Amygdala (tissue), 56 donors: ENCODE results near the gene CALML6.

Source experiments
- DNase-seq, 56 donors: peaks; one replicate each; lab custom pipeline; 2025; lab: John Stamatoyannopoulos, UW

CALML6 gene

DNA sequence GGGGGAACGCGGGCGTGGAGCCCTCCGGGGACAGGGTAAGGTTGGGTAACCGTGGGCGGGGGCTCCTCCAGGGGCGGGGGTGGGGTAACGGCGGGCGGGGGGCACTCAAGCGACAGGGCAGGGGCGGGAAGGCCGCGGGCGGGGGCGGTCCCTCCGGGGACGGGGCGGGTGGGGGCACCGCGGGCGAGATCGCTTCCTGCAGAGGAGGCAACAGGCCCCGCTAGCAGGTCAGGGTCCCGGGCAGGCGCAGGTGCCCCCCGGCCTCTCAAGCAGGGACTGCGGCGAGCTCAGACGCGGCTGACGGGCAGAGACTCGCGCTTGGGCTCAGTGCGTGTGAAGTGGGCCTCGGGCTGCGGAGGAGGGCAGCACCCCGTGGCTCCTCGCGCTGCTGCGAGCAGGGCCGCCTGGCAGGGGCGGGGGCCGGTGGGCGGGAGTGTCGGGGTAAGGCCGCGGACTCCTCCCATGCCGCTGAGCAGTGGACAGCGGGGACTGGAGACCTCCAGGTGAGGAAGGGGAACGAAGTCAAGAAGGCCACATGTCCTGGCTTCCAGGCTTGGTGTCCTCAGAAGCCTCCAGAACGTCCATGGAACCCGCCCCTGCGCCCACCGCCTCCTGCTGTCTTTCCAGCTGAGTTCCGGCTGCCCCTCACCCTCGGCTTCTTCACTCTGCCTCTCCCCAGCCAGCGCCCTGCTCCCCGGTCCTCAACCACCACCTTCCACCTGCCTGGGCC, 23.5 kb upstream of the CALML6 start:
- peak in 32 of 56 donors; percentile 42 to 90 (median 75) for DNase-seq

DNA sequence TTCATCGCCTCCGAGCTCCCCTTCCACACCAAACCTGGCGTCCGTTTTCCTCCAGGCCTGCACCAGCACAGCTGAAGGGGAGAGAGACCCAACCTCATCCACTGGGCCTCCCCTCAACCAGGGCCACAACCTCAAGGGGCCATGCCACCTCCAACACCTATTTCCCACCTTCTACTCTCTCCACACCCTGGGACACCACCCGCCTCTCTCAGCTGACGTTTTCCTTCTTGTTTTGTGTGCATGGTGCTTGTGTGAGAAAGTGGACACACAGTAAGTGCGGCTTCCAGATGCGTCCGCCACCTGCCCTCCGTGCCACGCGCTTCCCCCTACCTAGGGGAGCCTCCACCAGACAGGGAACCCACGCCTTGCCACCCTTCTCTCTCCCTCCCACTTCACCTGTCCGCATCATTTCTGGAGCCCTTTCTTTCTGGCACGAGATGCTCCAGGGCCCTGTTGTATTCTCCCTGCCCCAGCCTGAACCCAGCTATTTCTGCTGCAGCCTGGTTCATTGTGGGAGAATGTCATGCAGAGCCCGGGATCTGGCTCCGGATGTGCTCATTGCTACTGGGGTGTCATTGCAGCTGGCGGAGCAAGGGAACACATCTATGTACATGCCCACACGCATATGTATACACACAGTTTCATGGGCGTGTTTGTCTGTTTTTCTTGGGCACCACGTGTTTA, 22.8 kb upstream of the CALML6 start:
- no peak for DNase-seq

DNA sequence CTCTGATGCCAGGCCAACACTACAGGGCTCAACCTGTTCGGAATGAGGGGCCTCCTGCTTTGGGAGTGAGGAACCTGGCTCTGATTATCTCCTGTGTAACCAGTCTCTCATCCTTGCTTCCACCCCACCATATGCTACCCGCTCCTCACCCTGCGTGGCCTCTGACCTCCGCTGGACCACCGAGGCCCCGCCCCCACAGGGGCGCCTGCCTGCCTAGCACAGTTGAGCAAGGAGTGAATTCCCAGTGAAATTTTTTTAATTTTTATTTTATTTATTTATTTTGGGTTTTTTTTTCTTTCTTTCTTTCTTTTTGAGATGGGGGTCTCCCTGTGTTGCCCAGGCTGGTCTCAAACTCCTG, 22.3 kb upstream of the CALML6 start:
- no peak for DNase-seq

DNA sequence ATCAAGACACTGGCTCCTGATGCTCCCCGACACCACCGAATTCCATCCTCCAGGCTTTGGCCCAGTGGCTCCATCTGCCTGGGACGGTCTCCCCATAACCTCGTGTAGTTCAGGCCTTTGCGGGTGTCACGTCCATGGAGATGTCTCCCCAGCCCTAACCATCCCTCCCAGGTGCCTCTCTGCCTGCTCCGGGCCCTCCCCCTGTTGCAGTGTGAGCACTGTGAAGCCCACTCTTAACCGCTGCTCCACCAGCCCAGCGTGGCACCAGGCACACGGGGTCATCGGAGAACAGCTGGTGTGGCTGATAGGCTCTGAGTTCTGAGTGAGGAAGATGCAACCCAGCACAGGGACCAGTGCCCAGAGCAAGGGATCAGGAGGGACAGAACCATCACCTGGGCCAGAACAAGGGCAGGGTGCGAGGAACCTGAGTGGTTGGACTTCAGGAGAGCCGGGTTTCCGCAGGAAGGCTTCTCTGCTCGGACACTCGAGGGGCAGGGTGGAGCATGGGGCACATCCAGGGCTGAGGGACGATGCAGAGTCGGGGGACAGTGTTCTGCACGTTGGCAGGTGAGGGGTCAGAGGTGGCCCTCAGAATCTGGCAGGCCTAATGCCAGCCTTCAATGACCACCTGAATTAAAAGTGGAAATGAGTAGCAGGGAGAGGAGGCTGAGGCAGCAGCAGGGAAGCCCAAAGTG, 21.6 kb upstream of the CALML6 start:
- no peak for DNase-seq

DNA sequence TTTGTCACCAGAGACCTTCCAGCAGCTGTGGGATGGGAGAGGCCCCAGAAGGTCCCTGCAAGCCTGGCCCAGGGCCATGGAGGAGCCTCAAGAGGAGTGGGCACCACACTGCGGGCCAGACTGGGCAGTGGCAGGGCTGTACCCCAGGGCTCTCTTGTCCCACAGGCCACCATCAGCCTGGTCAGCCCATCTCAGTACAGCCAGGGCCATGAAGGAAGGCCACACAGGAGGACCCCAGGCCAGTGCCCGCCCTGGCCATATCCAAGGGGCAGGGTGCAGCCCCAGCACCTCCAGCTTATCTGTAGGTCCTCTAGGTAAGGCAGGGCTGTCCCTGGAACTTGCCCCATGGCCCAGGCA, 21.1 kb upstream of the CALML6 start:
- DNase-seq = no peak

DNA sequence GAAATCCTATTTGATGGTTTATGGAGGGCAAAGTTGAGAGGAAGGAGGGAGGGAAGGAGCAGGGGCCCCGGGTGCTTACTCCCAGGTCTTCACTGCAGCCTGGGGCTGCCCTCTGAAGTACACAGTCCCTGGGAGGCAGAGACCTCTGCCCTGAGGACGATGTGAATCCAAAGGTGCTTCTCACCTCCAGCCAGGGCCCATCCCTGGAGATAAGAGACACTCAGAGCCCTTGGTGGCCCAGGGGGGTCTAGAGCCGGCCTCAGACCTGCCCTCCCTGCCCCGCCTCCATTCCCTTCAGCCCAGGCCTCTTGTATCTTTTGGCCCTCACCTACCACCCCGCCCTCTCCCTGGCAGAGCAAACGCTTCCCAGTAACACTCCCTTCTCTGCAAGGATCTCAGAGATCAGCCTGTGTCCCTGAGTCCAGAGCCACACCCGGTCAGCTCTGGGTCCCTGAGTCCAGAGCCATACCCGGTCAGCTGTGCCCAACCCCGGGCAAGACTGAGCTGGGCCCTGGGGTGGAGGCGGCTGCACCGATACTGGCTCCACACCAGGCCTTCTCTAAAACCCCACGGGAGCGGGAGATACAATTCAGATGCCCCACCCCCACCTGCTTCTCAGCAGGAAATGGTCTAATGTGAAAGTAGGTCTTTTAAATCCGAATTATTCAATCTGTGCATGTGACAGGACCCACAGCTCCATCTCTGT, 20.6 kb upstream of the CALML6 start:
- no peak for DNase-seq

DNA sequence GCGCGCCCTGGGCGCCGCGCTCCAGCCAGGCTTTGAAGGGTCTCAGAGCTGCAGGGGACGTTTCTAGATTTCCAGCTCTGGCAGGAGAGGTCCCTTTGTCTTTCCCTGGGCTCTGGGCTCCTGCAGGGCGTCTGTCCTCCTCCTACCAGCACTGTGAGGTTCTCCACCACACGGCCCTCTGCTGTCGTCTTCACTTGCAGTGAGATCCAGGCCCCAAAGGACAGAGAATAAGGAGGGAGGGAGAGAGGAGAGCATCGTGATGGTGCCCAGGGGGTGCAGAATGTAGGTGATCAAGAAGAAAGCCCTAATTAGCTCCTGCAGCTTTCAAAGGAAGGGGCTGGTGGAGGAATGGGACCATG, 20.0 kb upstream of the CALML6 start:
- DNase-seq = no peak

DNA sequence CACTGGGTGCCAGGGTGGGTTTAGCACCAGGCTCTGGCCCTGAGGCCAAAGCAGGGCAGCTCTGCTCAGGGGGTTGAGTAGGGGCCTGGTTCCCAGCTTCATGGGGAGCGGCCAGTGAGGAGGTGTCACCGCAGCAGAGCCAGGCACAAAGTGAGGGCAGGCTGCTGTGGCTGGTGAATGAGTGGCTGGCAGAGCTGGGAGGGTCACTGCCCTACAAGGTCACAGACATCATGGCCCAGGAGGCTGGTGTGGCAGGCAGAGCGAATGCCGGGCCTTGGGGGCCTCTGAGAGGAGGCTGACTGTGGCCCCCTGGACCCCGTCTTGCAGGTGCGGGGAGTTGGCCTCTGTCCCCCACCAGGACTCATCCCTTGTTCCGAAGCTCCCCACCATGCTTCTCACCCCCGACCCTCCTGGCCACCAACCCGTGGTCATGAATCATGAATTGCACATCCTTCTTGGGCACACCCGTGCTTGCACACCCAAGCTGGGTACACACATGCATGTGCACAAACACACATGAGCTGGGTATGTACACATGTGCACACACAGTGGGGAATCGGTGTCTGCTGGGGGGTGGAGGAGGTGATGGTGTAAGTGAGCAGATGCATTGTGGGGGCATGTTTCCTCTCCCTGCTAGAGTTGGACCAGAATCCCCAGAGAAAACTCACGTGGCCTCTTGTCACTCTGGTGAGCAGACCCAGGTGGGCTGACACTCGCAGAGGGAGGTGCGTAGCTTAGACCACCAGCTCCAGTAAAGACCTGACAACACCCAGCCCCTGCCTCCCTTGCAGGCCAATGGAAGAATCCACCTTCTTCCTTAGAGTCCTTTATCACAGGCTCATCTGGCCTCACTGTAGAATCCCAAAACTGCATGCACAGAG, 19.4 kb upstream of the CALML6 start:
- DNase-seq = no peak

DNA sequence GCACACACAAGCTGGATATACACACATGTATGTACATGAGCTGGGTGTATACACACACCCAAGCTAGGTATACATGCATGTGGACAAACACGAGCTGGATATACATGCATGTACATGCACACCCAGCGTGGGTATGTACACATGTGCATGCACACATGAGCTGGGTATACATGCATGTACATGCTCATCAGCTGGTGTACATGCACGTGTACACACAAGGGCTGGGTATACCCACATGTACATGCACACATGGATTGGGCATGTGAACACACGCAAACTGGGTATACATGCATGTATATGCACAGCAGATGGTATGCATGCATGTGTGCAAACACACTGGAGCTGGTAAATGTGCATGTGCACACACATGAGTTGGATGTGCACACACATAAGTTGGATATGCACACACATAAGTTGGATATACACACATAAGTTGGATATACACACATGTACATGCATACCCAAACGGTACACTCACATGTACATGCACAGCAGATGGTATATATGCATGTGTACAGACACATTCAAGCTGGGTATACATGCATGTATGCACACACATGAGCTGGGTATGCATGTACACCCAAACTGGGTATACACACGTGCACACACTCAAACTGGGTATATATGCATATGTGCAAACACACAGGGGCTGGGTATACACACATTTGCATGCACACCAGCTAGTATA, 16.7 kb upstream of the CALML6 start:
- no peak for DNase-seq

DNA sequence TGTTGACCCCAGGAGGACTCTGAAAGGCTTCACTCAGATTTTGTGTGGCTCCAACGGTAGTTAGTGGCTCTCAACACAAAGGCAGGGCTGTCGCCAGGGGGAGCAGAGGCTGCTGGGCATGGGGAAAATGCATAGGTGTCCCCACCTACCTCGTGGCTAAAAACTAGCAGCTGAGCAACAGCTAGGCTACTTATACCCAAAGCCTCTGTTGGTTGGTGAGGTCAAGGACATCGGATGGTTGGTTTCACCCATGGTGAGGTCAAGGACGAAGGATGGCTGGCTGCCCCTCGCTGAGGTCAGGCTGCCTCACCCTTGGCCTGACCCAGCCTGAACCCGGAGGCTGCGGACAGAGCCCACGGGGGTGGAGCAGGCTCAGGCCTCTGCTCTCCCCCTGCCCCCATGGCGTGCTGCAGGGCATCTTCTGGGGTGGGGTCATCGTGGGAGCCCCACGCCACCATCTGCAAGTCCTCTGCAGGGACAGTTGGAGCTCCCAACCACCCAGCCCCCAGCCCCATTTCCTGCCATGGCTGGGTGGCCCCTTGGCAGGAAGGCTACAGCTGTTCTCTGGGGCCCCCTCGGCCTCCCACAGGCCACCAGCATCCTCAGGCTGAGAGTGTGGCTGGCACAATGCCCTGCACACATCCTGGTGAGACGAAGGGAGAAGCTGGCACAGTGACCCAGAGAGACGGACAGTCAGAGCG, 15.6 kb upstream of the CALML6 start:
- no peak for DNase-seq

DNA sequence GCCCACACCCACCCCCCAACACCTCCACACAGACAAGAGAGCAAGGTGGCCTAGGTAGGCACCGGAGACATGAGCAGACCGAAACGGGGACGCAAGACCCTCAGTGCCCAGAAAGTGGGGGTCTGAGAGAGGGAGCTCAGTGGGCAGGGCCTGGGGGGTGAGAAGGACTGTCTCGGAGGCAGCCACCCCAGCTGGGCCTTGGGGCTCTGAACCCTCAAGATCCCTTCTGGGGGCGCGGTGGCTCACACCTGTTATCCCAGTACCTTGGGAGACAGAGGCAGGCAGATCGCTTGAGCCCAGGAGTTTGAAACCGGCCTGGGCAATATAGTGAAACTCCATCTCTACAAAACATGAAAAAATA, 15.1 kb upstream of the CALML6 start:
- no peak for DNase-seq

DNA sequence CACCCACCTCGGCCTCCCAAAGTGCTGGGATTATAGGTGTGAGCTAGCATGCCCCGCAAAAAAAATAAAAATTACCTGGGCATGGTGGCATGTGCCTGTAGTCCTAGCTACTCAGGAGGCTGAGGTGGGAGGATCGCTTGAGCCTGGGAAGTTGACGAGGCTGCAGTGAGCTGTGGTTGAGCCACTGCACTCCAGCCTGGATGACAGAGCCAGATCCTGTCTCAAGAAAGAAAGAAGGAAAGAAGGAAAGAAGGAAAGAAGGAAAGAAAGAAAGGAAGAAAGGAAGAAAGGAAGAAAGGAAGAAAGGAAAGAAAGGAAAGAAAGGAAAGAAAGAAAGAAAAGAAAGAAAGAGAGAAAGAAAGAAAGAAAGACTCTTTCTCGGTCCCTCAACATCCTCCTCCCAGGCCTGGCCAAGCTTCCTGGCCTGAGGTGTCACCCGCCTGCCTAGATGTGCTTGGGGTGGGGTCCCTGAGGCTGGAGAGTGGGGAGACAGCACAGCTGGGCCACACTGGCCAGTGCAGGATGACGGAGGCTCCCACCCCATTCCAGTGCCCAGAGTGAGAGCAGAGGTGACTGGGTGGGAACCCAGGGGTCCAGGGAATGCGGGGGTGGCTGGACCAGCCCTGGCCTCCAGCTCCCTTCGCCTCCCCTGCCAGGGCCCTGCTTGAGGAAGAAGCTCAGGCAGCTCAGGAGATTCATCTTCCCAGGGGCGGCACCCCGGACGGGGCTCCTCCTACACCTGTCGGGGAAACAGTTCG, 14.0 kb upstream of the CALML6 start:
- no peak for DNase-seq

DNA sequence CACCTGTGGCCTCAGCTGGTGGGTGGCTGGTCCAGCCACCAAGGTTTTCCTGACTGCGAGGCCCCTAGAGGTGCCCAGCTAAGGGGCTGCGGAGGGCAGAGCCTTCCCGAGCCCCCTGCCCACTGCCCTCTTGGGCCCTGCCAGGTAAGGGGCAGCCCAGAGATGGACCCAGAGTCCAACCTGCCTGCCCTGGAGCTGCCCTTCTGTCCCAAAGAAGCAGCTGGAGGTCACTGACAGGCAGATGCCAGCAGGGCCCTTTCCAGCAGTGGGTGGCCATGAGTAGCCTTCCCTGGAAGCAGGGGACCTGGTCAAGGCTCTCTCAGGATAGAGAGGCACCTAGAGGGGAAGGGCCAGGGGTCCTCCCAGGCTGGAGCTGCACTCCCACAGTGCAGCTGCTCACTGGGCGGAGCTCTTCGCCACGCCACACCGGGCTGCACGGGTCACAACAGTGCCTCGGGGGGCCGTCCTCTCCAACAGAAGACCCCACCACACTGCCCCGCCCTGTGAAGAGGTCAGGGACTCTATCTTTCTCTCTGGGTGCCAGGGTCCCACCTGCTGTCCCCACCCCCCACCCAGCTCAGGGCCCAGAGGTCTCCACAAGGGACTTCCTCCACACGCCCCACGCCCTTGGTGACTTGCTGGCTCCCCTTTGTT, 13.3 kb upstream of the CALML6 start:
- no peak for DNase-seq

DNA sequence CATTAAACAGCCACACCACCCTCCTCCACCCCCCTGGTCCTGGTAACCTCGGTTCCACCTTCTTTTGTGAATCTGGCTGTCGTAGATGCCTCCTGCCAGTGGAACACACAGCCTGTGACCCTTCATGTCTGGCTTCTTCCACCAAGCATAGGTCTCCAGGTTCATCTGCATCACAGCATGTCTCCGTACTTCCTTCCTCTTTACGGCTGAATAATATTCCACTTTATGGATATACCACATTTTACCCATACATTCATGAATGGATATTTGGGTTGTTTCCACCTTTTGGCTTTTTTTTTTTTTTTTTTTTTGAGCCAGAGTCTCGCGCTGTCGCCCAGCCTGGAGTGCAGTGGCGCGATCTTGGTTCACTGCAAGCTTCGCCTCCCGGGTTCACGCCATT, 11.8 kb upstream of the CALML6 start:
- no peak for DNase-seq

DNA sequence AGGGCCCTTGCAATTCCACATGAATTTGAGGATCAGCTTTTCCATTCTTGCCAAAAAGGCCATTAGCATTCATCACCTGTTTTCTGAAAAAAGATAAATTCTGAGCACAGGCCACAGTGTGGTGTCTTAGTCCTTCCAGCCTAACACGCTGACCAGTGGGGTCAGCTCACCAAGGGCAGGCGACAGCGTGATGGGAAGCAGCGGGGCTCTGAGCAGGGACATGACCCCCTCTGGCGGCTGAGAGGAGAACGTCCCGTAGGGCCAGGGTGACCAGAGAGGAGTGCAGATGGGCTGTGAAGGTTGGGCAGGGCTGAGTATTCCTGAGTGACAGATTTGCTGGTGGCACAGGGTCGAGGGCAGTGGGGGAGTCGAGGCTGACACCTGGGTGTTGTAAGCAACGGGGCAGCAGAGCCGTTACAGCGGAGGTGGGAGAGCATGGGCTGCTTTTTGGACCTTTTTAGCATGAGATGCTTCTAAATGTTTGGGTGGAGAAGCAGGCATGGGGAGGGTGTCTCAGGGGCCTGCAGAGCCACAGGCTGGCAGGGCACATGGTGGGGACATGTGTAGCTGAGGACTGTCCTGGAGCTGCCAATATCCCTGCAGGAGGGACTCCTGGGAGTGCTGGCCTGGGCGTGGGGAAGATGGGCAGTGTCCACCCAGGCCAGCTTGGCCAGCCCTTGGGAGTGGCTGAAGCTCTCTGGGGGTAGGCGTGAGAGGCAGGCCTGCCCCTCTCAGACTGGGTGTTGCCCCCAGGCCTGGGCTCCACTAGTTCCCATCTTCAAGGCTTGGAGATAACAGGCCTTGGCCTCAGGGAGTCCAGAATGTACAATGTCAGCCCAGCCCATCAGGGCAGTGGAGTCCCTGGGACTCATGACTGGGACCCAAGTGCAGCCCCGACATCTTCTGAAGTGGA, 8.6 kb upstream of the CALML6 start:
- DNase-seq = peak in 54 of 56 donors; percentile 19 to 87 (median 68)

DNA sequence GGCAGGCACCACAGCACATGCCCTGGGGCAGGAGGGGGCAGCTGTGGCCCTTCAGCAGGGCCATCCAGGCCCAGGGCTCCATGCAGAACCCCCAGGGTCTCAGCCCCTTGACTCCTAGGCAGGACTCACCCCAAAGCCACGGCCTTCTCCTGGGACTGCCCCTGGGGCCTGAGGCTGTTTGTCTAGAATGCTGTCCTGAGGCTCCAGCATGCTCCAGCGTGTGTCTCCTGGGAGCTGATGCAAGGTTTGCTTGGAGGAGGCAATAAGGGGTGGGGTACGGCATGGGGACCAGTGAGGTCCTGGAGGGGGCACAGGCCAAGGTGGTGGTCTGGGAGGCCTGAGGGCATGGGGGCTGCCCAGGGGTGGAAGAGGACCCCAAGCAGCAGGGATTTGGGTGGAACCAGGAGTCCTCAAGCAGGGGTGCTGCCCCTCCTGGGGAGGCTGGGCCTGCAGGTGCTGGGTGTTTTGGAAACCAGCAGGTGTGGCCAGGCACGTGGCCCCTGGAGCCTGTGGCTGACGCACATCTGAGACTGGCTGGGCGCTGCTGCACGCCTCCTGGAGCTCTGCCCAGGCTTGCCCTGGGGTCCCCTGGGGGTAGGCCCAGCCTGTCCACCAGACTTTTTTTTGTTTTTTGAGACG, 7.8 kb upstream of the CALML6 start:
- DNase-seq = no peak

DNA sequence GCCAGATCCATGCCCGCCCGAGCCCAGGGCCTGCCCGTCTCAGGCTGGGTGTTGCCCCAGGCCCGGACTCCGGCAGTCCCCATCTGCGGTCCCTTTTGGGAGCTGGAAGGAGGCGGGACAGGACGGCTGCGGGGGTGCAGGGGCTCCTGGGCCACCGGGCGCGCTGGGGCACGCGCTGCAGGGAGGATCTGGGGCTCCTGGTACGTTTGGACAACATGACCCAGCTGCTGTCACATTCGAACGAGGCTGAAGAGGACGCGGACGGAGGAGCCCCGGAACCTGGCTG, 6.6 kb upstream of the CALML6 start:
- DNase-seq = peak in 4 of 56 donors; percentile 44 to 70 (median 57)
